Measurements from ENCODE around the gene SLC27A6. TPM values are rescaled to one million over a fixed set of nuclear protein-coding genes. Genes with fewer than 3 reads are reported as not detected.

The SLC27A6 gene
- total RNA-seq, 4 donors from 2014 or later: 22.5 to 77.1 (median 48.9) TPM

GRCh38 chr5:129018837-129019236 is 53.5 kb downstream of the SLC27A6 start:
- no peak for DNase-seq (ENCODE audit: extremely low spot score)
- TF ChIP-seq EP300 (IDR thresholded peaks at IDR 0.05) (no peak), POLR2AphosphoS5 (IDR thresholded peaks at IDR 0.05) (no peak), CTCF (IDR thresholded peaks at IDR 0.05) (no peak), POLR2A (IDR thresholded peaks at IDR 0.05; ENCODE audit: low read depth) (no peak)
- intact Hi-C loops (cut with DNase I): no loop called here
- H3K4me3 ChIP-seq: no peak overlapping the region
- H3K4me1 ChIP-seq: peaks cover 0 to 56% (median 32%) of the 10 kb centered on the region in 4 donors
- no peaks in the 10 kb centered on the region for H3K27me3 ChIP-seq
- no peaks in the 10 kb centered on the region for H3K9me3 ChIP-seq
- H3K36me3 ChIP-seq: no peaks in the 10 kb centered on the region
- peak overlapping the region in 2 of 4 donors; percentile 34 to 44 for H3K27ac ChIP-seq (replicated peaks in 1 of 4)

DNA sequence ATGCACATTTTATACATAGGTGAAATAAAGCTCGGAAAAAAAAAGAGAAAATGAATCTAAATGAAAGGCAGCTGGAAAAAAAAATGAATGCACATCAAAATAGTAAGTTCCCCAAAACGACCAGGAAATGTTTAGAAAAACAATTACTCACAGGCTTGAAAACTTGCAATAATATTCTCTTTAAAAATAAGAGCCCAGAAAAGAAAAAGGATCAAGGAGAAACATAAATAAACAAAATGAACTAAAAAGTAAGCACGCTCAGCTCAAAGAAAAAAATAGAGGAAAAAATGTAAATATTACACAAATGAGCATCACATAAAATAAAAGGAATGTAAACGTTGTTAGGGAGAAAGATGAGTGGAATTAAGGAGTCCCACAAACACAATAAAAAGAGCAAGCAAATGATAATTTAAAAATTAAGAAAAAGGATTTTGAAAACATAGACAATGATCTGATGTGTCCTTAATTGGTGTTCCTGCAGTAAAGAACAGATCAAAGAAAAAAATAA is 54.2 kb downstream of the SLC27A6 start:
- H3K27ac ChIP-seq (replicated peaks in 1 of 4): peak overlapping the region in 2 of 4 donors; percentile 34 to 44
- H3K27me3 ChIP-seq: no peaks in the 10 kb centered on the region
- intact Hi-C loops (cut with DNase I): no loop called here
- no peak for TF ChIP-seq CTCF (IDR thresholded peaks at IDR 0.05)
- TF ChIP-seq EP300 (IDR thresholded peaks at IDR 0.05): no peak
- no peak for TF ChIP-seq POLR2AphosphoS5 (IDR thresholded peaks at IDR 0.05)
- no peak for TF ChIP-seq POLR2A (IDR thresholded peaks at IDR 0.05; ENCODE audit: low read depth)
- H3K36me3 ChIP-seq: no peaks in the 10 kb centered on the region
- H3K4me1 ChIP-seq: peaks cover 0 to 60% (median 32%) of the 10 kb centered on the region in 4 donors
- no peaks in the 10 kb centered on the region for H3K9me3 ChIP-seq
- 24% methylated on average over 4 of the region's 4 CpGs for WGBS
- H3K4me3 ChIP-seq: peak overlapping the region in 1 of 4 donors; percentile 11
- no peak for DNase-seq (ENCODE audit: extremely low spot score)

DNA sequence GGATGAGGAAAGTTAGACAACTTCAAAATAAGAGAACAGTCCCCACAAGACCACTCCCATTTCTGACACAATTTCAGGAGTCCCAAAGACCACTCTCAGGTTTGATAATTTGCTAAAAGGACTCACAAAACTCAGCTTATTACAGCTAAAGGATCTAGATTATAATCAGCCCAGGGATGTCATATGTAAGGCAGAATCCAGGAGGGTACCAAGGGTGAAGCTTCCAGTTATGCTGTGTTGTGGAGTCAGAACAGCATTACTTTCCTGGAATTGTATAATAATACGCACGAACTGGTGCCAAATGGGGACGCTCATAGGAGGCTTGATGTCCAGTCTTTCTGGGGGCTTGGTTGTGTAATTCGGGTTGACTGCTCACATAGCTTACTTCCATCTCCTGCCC is 55.4 kb downstream of the SLC27A6 start:
- Histone ChIP-seq H3K27ac (replicated peaks in 1 of 4) (peak overlapping the region in 2 of 4 donors; percentile 31 to 44), H3K36me3 (no peaks in the 10 kb centered on the region), H3K9me3 (no peaks in the 10 kb centered on the region), H3K4me3 (no peak overlapping the region), H3K27me3 (no peaks in the 10 kb centered on the region), H3K4me1 (peaks cover 0 to 58% (median 32%) of the 10 kb centered on the region in 4 donors)
- WGBS: 100% methylated on average over 4 of the region's 4 CpGs
- no peak for DNase-seq (ENCODE audit: extremely low spot score)
- intact Hi-C loops (cut with DNase I): no loop called here
- TF ChIP-seq POLR2A (IDR thresholded peaks at IDR 0.05; ENCODE audit: low read depth) (no peak), CTCF (IDR thresholded peaks at IDR 0.05) (no peak), EP300 (IDR thresholded peaks at IDR 0.05) (no peak), POLR2AphosphoS5 (IDR thresholded peaks at IDR 0.05) (no peak)

DNA sequence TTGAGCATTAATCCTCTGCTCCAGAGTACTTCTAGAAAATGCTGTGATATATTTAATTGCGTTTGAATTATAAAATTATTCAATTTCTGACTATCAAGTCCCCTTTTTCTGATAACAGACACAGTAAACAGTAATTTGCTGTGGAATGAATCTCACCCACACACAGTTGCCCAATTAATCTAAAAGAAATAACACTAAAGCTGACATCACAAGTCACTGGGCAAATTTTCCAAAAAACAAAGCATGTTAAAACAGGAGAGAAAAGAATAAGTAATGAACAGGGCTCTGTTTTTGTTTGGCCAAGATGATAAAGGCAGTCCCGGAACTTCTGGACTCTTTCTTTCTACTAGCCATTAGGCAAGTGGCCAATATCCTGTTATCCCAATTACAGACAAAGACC is 56.5 kb downstream of the SLC27A6 start:
- no peaks in the 10 kb centered on the region for H3K36me3 ChIP-seq
- intact Hi-C loops (cut with DNase I): no loop called here
- WGBS: 48% methylated on average over 2 of the region's 2 CpGs
- no peak for DNase-seq (ENCODE audit: extremely low spot score)
- H3K9me3 ChIP-seq: no peaks in the 10 kb centered on the region
- TF ChIP-seq CTCF (IDR thresholded peaks at IDR 0.05) (no peak), EP300 (IDR thresholded peaks at IDR 0.05) (no peak), POLR2A (IDR thresholded peaks at IDR 0.05; ENCODE audit: low read depth) (no peak), POLR2AphosphoS5 (IDR thresholded peaks at IDR 0.05) (no peak)
- H3K27ac ChIP-seq (replicated peaks in 1 of 4): peak overlapping the region in 1 of 4 donors; percentile 0
- H3K4me1 ChIP-seq: peaks cover 0 to 60% (median 32%) of the 10 kb centered on the region in 4 donors
- H3K4me3 ChIP-seq: no peak overlapping the region
- no peaks in the 10 kb centered on the region for H3K27me3 ChIP-seq

DNA sequence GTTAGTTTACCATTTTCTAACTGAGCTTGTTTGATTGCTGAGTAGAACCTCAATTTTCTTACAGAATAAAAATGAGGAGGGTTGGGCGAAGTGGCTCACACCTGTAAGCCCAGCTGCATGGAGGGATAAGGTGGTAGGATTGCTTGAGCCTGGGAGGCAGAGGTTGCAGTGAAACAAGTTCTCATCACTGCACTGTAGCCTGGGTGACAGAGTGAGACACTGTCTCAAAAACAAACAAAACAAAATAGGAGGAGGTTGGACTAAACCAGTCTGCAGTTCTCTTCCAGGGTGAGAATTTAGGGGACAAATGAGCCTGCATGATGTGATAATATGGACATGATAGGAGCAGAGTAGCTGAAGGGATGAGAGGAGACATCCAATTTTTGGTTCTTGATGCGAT is 57.3 kb downstream of the SLC27A6 start:
- 90% methylated on average over 2 of the region's 2 CpGs for WGBS
- TF ChIP-seq EP300 (IDR thresholded peaks at IDR 0.05): no peak
- no peak for TF ChIP-seq POLR2A (IDR thresholded peaks at IDR 0.05; ENCODE audit: low read depth)
- TF ChIP-seq CTCF (IDR thresholded peaks at IDR 0.05): no peak
- no peak for TF ChIP-seq POLR2AphosphoS5 (IDR thresholded peaks at IDR 0.05)
- no peak for DNase-seq (ENCODE audit: extremely low spot score)
- Histone ChIP-seq H3K4me3 (no peak overlapping the region), H3K9me3 (no peaks in the 10 kb centered on the region), H3K27me3 (no peaks in the 10 kb centered on the region), H3K36me3 (no peaks in the 10 kb centered on the region), H3K4me1 (peaks cover 0 to 65% (median 35%) of the 10 kb centered on the region in 4 donors), H3K27ac (replicated peaks in 1 of 4) (peak overlapping the region in 1 of 4 donors; percentile 0)
- intact Hi-C loops (cut with DNase I): no loop called here
